ENCODE data around the gene EFEMP1.
"Not testable (repeated sequence)": the region's sequence is repeated elsewhere in the genome, so short reads cannot be mapped to it uniquely, and the experiment has no call there.

The EFEMP1 gene

GRCh38 chr2:55862246-55862645, 61.3 kb downstream of the EFEMP1 start:
- no peak for DNase-seq

GRCh38 chr2:55861733-55862132, 61.8 kb downstream of the EFEMP1 start:
- no peak for DNase-seq

GRCh38 chr2:55860832-55861231, 62.8 kb downstream of the EFEMP1 start:
- DNase-seq = no peak

- DNase-seq = no peak
Observed at GRCh38 chr2:55859875-55860274, 63.7 kb downstream of the EFEMP1 start.

GRCh38 chr2:55857766-55858165, 65.8 kb downstream of the EFEMP1 start:
- DNase-seq = no peak

GRCh38 chr2:55856936-55857335, 66.6 kb downstream of the EFEMP1 start:
- DNase-seq = no peak

- no peak for DNase-seq
Observed at GRCh38 chr2:55848096-55848495, 75.5 kb downstream of the EFEMP1 start.

GRCh38 chr2:55846426-55846825, 77.2 kb downstream of the EFEMP1 start:
- no peak for DNase-seq

- no peak for DNase-seq
Observed at GRCh38 chr2:55844986-55845385, 78.6 kb downstream of the EFEMP1 start.

- DNase-seq = no peak
Observed at GRCh38 chr2:55843994-55844345, 79.6 kb downstream of the EFEMP1 start.

- DNase-seq = no peak
Observed at GRCh38 chr2:55843096-55843993, 80.2 kb downstream of the EFEMP1 start.

- DNase-seq = no peak
Observed at GRCh38 chr2:55842046-55842445, 81.5 kb downstream of the EFEMP1 start.

- DNase-seq = no peak
Observed at GRCh38 chr2:55840460-55840859, 83.1 kb downstream of the EFEMP1 start.

- no peak for DNase-seq
Observed at GRCh38 chr2:55839182-55839819, 84.3 kb downstream of the EFEMP1 start.

- no peak for DNase-seq
Observed at GRCh38 chr2:55838653-55839052, 84.9 kb downstream of the EFEMP1 start.

- not testable (repeated sequence) for DNase-seq
Observed at GRCh38 chr2:55838117-55838516, 85.5 kb downstream of the EFEMP1 start.

- DNase-seq = no peak
Observed at GRCh38 chr2:55837073-55837472, 86.5 kb downstream of the EFEMP1 start.

- DNase-seq = not testable (repeated sequence)
Observed at GRCh38 chr2:55831671-55832410, 91.7 kb downstream of the EFEMP1 start.

- DNase-seq = no peak
Observed at GRCh38 chr2:55827855-55828254, 95.7 kb downstream of the EFEMP1 start.

GRCh38 chr2:55827428-55827827, 96.2 kb downstream of the EFEMP1 start:
- not testable (repeated sequence) for DNase-seq

- no peak for DNase-seq
Observed at GRCh38 chr2:55826246-55826645, 97.3 kb downstream of the EFEMP1 start.

GRCh38 chr2:55824551-55825096, 99.0 kb downstream of the EFEMP1 start:
- no peak for DNase-seq
